A549 (cell line): Measurements from ENCODE around the gene RMND5B. TPM values are rescaled to one million over a fixed set of nuclear protein-coding genes. Genes with fewer than 3 reads are reported as not detected.
A peak's percentile ranks its signal among the peaks of the same experiment; 100 is the strongest.

ENCODE experiments used
- ATAC-seq, 2 experiments: fragments of 200-7000 bp in 1 of 2; fragments of >200 bp in 1 of 2; cut with Nextera tagmentation in 1 of 2; cut with Tn5 transposase in 1 of 2; 3 replicates each; pipeline versions ENCODE4 v1.8.0 to v1.9.1; 2018 to 2020; ENCODE audit warnings: mild to moderate bottlenecking in 1 of 2, moderate library complexity in 1 of 2
- CTCF ChIA-PET: fragments of 300-600 bp; sonication (Branson Sonifier 250); formaldehyde crosslinking; extraction: SDS; loops from one replicate; lab custom pipeline; 2021; ENCODE audit warnings: antibody characterized with exemption, inconsistent platforms; lab: Yijun Ruan, JAX
- POLR2A ChIA-PET: fragments of 350-600 bp; formaldehyde crosslinking; extraction: SDS; loops from one replicate; lab custom pipeline; 2021; ENCODE audit warnings: antibody characterized with exemption, inconsistent platforms; lab: Yijun Ruan, JAX
- DNase-seq, 2 experiments: peaks; one replicate each; pipeline versions ENCODE4 v3.0.0 to v3.0.0-alpha.2; 2011 to 2016; ENCODE audit warnings: low read depth in 1 of 2, low spot score in 1 of 2
- FAIRE-seq: peaks from 2 replicates; lab custom pipeline; 2011; peaks lifted over from hg19 to GRCh38; lab: Jason Lieb, UNC
- H3K27ac ChIP-seq, 2 experiments: fragments of >200 bp; sonication (Bioruptor Twin); formaldehyde crosslinking; 3 replicates each; pipeline ENCODE4 v1.5.1; 2016 to 2017
- H3K4me1 ChIP-seq: fragments of >200 bp; sonication (Bioruptor Twin); formaldehyde crosslinking; 3 replicates; pipeline ENCODE4 v1.6.1; 2016
- H3K4me2 ChIP-seq: fragments of >200 bp; sonication (Bioruptor Twin); formaldehyde crosslinking; 3 replicates; pipeline ENCODE4 v1.6.1; 2016
- H3K4me3 ChIP-seq: fragments of >200 bp; sonication (Bioruptor Twin); formaldehyde crosslinking; 3 replicates; pipeline ENCODE4 v1.5.1; 2016
- H3K9me3 ChIP-seq: fragments of >200 bp; sonication (Bioruptor Twin); formaldehyde crosslinking; 3 replicates; pipeline ENCODE4 v1.6.1; 2016
- BCL3 ChIP-seq: fragments of >200 bp; sonication (Bioruptor Twin); formaldehyde crosslinking; IDR thresholded peaks from 3 replicates; pipeline ENCODE4 v1.6.1; 2016
- CBX2 ChIP-seq: fragments of 200-600 bp; sonication (generic); IDR thresholded peaks from 2 replicates; pipeline ENCODE4 v1.6.1; 2016; ENCODE audit warnings: low read depth, mild to moderate bottlenecking, borderline replicate concordance
- CEBPB ChIP-seq, 2 experiments: fragments of >200 bp in 1 of 2; sonication (Bioruptor Twin) in 1 of 2; formaldehyde crosslinking in 1 of 2; IDR thresholded peaks; 2 replicates each; pipeline ENCODE4 v1.6.1; 2012 to 2016
- CHD4 ChIP-seq: fragments of 200-600 bp; sonication (generic); IDR thresholded peaks from 2 replicates; pipeline ENCODE4 v1.6.1; 2016; ENCODE audit warnings: antibody characterized with exemption, mild to moderate bottlenecking, borderline replicate concordance
- E2F6 ChIP-seq: IDR thresholded peaks from 2 replicates; pipeline ENCODE4 v1.6.1; 2012; ENCODE audit warnings: low read depth, borderline replicate concordance
- EP300 ChIP-seq, 2 experiments: fragments of >200 bp; sonication (Bioruptor Twin); formaldehyde crosslinking; IDR thresholded peaks; 2 replicates in 1 of 2; 3 replicates in 1 of 2; pipeline ENCODE4 v1.6.1; 2016 to 2017
- FOSL2 ChIP-seq, 2 experiments: fragments of 450-650 bp in 1 of 2; fragments of >200 bp in 1 of 2; sonication (Bioruptor Twin) in 1 of 2; formaldehyde crosslinking; IDR thresholded peaks; 2 replicates each; pipeline versions ENCODE4 v1.5.0 to v1.6.1; 2016 to 2020; ENCODE audit warnings: mild to moderate bottlenecking in 1 of 2, moderate library complexity in 1 of 2
- HEYL ChIP-seq: fragments of 250-450 bp; sonication (Bioruptor Pico); IDR thresholded peaks from 2 replicates; pipeline ENCODE4 v1.8.0; 2021; ENCODE audit warnings: mild to moderate bottlenecking, moderate library complexity
- JUNB ChIP-seq: fragments of >200 bp; sonication (Bioruptor Twin); formaldehyde crosslinking; IDR thresholded peaks from 2 replicates; pipeline ENCODE4 v1.6.1; 2016
- KDM1A ChIP-seq: fragments of 200-600 bp; sonication (generic); IDR thresholded peaks from 2 replicates; pipeline ENCODE4 v1.6.1; 2016; ENCODE audit warnings: low read depth, mild to moderate bottlenecking
- KDM5A ChIP-seq: fragments of 200-600 bp; sonication (generic); IDR thresholded peaks from 2 replicates; pipeline ENCODE4 v1.6.1; 2016; ENCODE audit warnings: antibody characterized with exemption, mild to moderate bottlenecking
- MAX ChIP-seq: IDR thresholded peaks from 2 replicates; pipeline ENCODE4 v1.6.1; 2012
- NPAS2 ChIP-seq: fragments of 250-450 bp; sonication (Bioruptor Pico); IDR thresholded peaks from 2 replicates; pipeline ENCODE4 v1.8.0; 2022; ENCODE audit warnings: mild to moderate bottlenecking, moderate library complexity, borderline replicate concordance
- PBX3 ChIP-seq: IDR thresholded peaks from 2 replicates; pipeline ENCODE4 v1.6.1; 2012
- PHF8 ChIP-seq: fragments of 200-600 bp; sonication (generic); IDR thresholded peaks from 2 replicates; pipeline ENCODE4 v1.6.1; 2016; ENCODE audit warnings: low read depth, mild to moderate bottlenecking, antibody characterized with exemption, moderate library complexity, borderline replicate concordance
- POLR2AphosphoS2 ChIP-seq: conservative IDR thresholded peaks from 2 replicates; pipeline ENCODE4 v1.6.1; 2012; ENCODE audit warnings: low read length, improper control_type of control experiment, inconsistent platforms
- RAD21 ChIP-seq, 2 experiments: fragments of >200 bp in 1 of 2; sonication (Bioruptor Twin) in 1 of 2; formaldehyde crosslinking in 1 of 2; IDR thresholded peaks in 1 of 2; conservative IDR thresholded peaks in 1 of 2; 2 replicates in 1 of 2; 3 replicates in 1 of 2; pipeline ENCODE4 v1.6.1; 2012 to 2018; ENCODE audit warnings: inconsistent platforms in 1 of 2
- RARB ChIP-seq: fragments of 250-450 bp; sonication (Bioruptor Pico); IDR thresholded peaks from 2 replicates; pipeline ENCODE4 v1.8.0; 2021; ENCODE audit warnings: mild to moderate bottlenecking, moderate library complexity
- RFX5 ChIP-seq: fragments of 450-650 bp; IDR thresholded peaks from 2 replicates; pipeline ENCODE4 v1.7.1; 2014; ENCODE audit warnings: antibody characterized with exemption, mild to moderate bottlenecking, moderate library complexity
- SREBF2 ChIP-seq: fragments of 450-650 bp; IDR thresholded peaks from 2 replicates; pipeline ENCODE4 v1.6.1; 2014; ENCODE audit warnings: mild to moderate bottlenecking, moderate library complexity
- TP53 ChIP-seq: fragments of 250-450 bp; sonication (Bioruptor Pico); IDR thresholded peaks from 2 replicates; pipeline ENCODE4 v1.5.0; 2021; ENCODE audit warnings: mild to moderate bottlenecking, moderate library complexity
- ZFP36 ChIP-seq: fragments of 450-650 bp; IDR thresholded peaks from 2 replicates; pipeline ENCODE4 v1.6.1; 2014; ENCODE audit warnings: borderline replicate concordance; ENCODE audit not compliant: partially characterized antibody
- ZSCAN20 ChIP-seq: fragments of 250-450 bp; sonication (Bioruptor Pico); IDR thresholded peaks from 2 replicates; pipeline ENCODE4 v1.8.0; 2022; ENCODE audit warnings: mild to moderate bottlenecking, moderate library complexity
- WGBS: methylation state at CpG from one replicate; pipeline ENCODE4 v1.1.6; 2017; ENCODE audit errors: missing lambda C conversion rate; 5-methylcytosine and 5-hydroxymethylcytosine counted together
- polyA plus RNA-seq, 4 experiments: library from polyadenylated mRNA; depleted of rRNA in 3 of 4; stranded (reverse); fragments of >200 nt; fragmentation: RNase III in 1 of 4; extraction: RNeasy Plus Mini Kit Qiagen cat#74134 plus additional on column Dnase treatment in 1 of 4; gene quantifications; 2 replicates in 3 of 4; 3 replicates in 1 of 4; pipeline ENCODE4 v1.2.3, GENCODE V29; 2011 to 2017
- TF ChIP-seq, protein P1 (sequence below): fragments of 250-450 bp; sonication (Bioruptor Pico); IDR thresholded peaks from 2 replicates; pipeline ENCODE4 v1.5.0; 2021; ENCODE audit warnings: mild to moderate bottlenecking, moderate library complexity, borderline replicate concordance

Gene RMND5B
- polyA plus RNA-seq, 2 of the 4 experiments (the other 2 are of a cell fraction): 20.2 to 30.3 TPM

- no peak for DNase-seq
- Histone ChIP-seq H3K4me3 (no peak overlapping the region), H3K27ac (no peak overlapping the region), H3K4me2 (no peak overlapping the region), H3K4me1 (peaks cover 3% of the 10 kb centered on the region; the same call in 1 of the 3 replicates), H3K9me3 (no peaks in the 10 kb centered on the region)
- ChIA-PET CTCF (interaction anchor here (1.5 to 3.2 kb wide), 5 partner anchors 9 to 61 kb away, joined by 3 to 21 read pairs (median 10); partner anchors contain the start of gene NHP2), POLR2A (no interaction called here)
- TF ChIP-seq ZSCAN20 (CRISPR knock-in tag): no peak
- no peak for TF ChIP-seq ZFP36
- TF ChIP-seq FOSL2 (IDR thresholded peaks at IDR 0.05): no peak
- TF ChIP-seq FOSL2 (CRISPR knock-in tag; IDR thresholded peaks at IDR 0.05): no peak
- no peak for TF ChIP-seq POLR2AphosphoS2
- TF ChIP-seq KDM5A: no peak
- no peak for TF ChIP-seq RAD21 (conservative IDR thresholded peaks at IDR 0.05 in 1 of 2, IDR thresholded peaks at IDR 0.05 in 1 of 2)
- TF ChIP-seq E2F6: no peak
- TF ChIP-seq CBX2: no peak
- no peak for TF ChIP-seq PBX3
- TF ChIP-seq, protein P1, sequence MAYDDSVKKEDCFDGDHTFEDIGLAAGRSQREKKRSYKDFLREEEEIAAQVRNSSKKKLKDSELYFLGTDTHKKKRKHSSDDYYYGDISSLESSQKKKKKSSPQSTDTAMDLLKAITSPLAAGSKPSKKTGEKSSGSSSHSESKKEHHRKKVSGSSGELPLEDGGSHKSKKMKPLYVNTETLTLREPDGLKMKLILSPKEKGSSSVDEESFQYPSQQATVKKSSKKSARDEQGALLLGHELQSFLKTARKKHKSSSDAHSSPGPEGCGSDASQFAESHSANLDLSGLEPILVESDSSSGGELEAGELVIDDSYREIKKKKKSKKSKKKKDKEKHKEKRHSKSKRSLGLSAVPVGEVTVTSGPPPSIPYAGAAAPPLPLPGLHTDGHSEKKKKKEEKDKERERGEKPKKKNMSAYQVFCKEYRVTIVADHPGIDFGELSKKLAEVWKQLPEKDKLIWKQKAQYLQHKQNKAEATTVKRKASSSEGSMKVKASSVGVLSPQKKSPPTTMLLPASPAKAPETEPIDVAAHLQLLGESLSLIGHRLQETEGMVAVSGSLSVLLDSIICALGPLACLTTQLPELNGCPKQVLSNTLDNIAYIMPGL (CRISPR knock-in tag): no peak
- no peak for TF ChIP-seq MAX
- no peak for TF ChIP-seq BCL3
- no peak for TF ChIP-seq PHF8
- no peak for TF ChIP-seq TP53 (CRISPR knock-in tag)
- 94% methylated on average over 10 of the region's 10 CpGs for WGBS
- no peak for ATAC-seq
- no peak for FAIRE-seq
Observed at GRCh38 chr5:178136990-178137389, 6.2 kb downstream of the RMND5B start.

- ATAC-seq: peak; percentile 11 to 14; a peak in 1 of 6 replicates
- TF ChIP-seq CHD4 (no peak), HEYL (no peak), POLR2AphosphoS2 (no peak), RFX5 (no peak), RARB (CRISPR knock-in tag) (no peak), TP53 (CRISPR knock-in tag) (no peak), JUNB (no peak), KDM1A (no peak), KDM5A (no peak), FOSL2 (IDR thresholded peaks at IDR 0.05) (no peak), FOSL2 (CRISPR knock-in tag; IDR thresholded peaks at IDR 0.05) (no peak), SREBF2 (no peak), NPAS2 (no peak), CEBPB (IDR thresholded peaks at IDR 0.05) (no peak), EP300 (IDR thresholded peaks at IDR 0.05) (no peak), BCL3 (no peak), E2F6 (no peak)
- POLR2A ChIA-PET: no interaction called here
- H3K4me2 ChIP-seq: no peak overlapping the region
- no peaks in the 10 kb centered on the region for H3K9me3 ChIP-seq
- H3K27ac ChIP-seq: no peak overlapping the region
- no peaks in the 10 kb centered on the region for H3K4me1 ChIP-seq
- 95% methylated on average over 8 of the region's 12 CpGs for WGBS
- no peak for FAIRE-seq
- H3K4me3 ChIP-seq: no peak overlapping the region
- CTCF ChIA-PET: interaction anchor here (0.6 to 3.2 kb wide), 7 partner anchors 8 to 62 kb away, joined by 3 to 21 read pairs (median 3); partner anchors contain the start of gene NHP2
- DNase-seq: no peak
Observed at GRCh38 chr5:178137991-178138390, 7.2 kb downstream of the RMND5B start.
